SK-N-SH (cell line): ENCODE results near the gene GPR183. TPM values are rescaled to one million over a fixed set of nuclear protein-coding genes. Genes with fewer than 3 reads are reported as not detected.

ENCODE experiments used
- CTCF ChIA-PET: fragments of 300-600, 350-600 bp; formaldehyde crosslinking; extraction: SDS; loops from one replicate; lab custom pipeline; 2021; lab: Yijun Ruan, JAX
- POLR2A ChIA-PET: fragments of 350-600 bp; sonication (Branson Sonifier 250); formaldehyde crosslinking; extraction: SDS; loops from one replicate; lab custom pipeline; 2020; ENCODE audit warnings: antibody characterized with exemption, inconsistent platforms; lab: Yijun Ruan, JAX
- DNase-seq: peaks from one replicate; pipeline ENCODE4 v3.0.0; 2012
- H2AFZ ChIP-seq: fragments of 200-600 bp; sonication (generic); 2 replicates; pipeline ENCODE4 v1.8.1; 2016; ENCODE audit warnings: antibody characterized with exemption, mild to moderate bottlenecking, low read depth
- H3F3A ChIP-seq: fragments of 200-600 bp; sonication (generic); replicated peaks from 2 replicates; pipeline ENCODE3; 2016; ENCODE audit warnings: antibody characterized with exemption, mild to moderate bottlenecking; ENCODE audit not compliant: insufficient read depth
- H3K27ac ChIP-seq, 2 experiments: fragments of 200-500 bp in 1 of 2; fragments of 200-600 bp in 1 of 2; sonication (Bioruptor generic) in 1 of 2; sonication (generic), shearing (Covaris generic) in 1 of 2; 2 replicates each; pipeline versions ENCODE4 v1.5.1 to v1.6.1; 2014 to 2016; ENCODE audit warnings: low read depth in 2 of 2, inconsistent platforms in 1 of 2, low read length in 1 of 2, mild to moderate bottlenecking in 1 of 2, mixed read lengths in 1 of 2
- H3K27me3 ChIP-seq: fragments of 200-600 bp; sonication (generic), shearing (Covaris generic); 2 replicates; pipeline ENCODE4 v1.6.1; 2016; ENCODE audit warnings: mixed run types; ENCODE audit not compliant: insufficient read depth
- H3K36me3 ChIP-seq, 2 experiments: fragments of 200-500 bp in 1 of 2; fragments of 200-600 bp in 1 of 2; sonication (Bioruptor generic) in 1 of 2; sonication (generic) in 1 of 2; replicated peaks in 1 of 2; 2 replicates each; pipeline versions ENCODE3 to v1.5.1; 2014 to 2016; ENCODE audit warnings: low read length in 1 of 2, mild to moderate bottlenecking in 1 of 2; ENCODE audit not compliant: insufficient read depth in 2 of 2, control insufficient read depth in 1 of 2
- H3K4me1 ChIP-seq, 2 experiments: fragments of 200-500 bp in 1 of 2; fragments of 200-600 bp in 1 of 2; sonication (Bioruptor generic) in 1 of 2; sonication (generic), shearing (Covaris generic) in 1 of 2; 2 replicates each; pipeline versions ENCODE4 v1.5.1 to v1.6.1; 2014 to 2016; ENCODE audit warnings: low read depth in 1 of 2, low read length in 1 of 2, mixed run types in 1 of 2; ENCODE audit not compliant: insufficient read depth in 2 of 2, control insufficient read depth in 1 of 2
- H3K4me2 ChIP-seq: fragments of 200-600 bp; sonication (generic), shearing (Covaris generic); 2 replicates; pipeline ENCODE4 v1.6.1; 2017; ENCODE audit warnings: mixed run types
- H3K4me3 ChIP-seq, 2 experiments: fragments of 200-500 bp in 1 of 2; fragments of 200-600 bp in 1 of 2; sonication (Bioruptor generic) in 1 of 2; sonication (generic), shearing (Covaris generic) in 1 of 2; 2 replicates each; pipeline versions ENCODE4 v1.5.1 to v1.8.1; 2014 to 2016; ENCODE audit warnings: low read depth in 2 of 2, inconsistent platforms in 1 of 2, low read length in 1 of 2, mild to moderate bottlenecking in 1 of 2, mixed read lengths in 1 of 2, moderate library complexity in 1 of 2
- H3K79me2 ChIP-seq: fragments of 200-600 bp; sonication (generic); 2 replicates; pipeline ENCODE4 v1.8.1; 2017; ENCODE audit warnings: mild to moderate bottlenecking; ENCODE audit not compliant: insufficient read depth
- H3K9ac ChIP-seq: fragments of 200-600 bp; sonication (generic); 2 replicates; pipeline ENCODE4 v1.6.1; 2017; ENCODE audit warnings: mixed run types
- H3K9me2 ChIP-seq: fragments of 200-600 bp; sonication (generic); 2 replicates; pipeline ENCODE4 v1.6.1; 2017; ENCODE audit warnings: mixed run types
- H3K9me3 ChIP-seq: fragments of 200-600 bp; sonication (generic); 2 replicates; pipeline ENCODE4 v1.6.1; 2017; ENCODE audit warnings: mixed run types, mild to moderate bottlenecking, moderate library complexity
- H4K20me1 ChIP-seq: fragments of 200-600 bp; sonication (generic); 2 replicates; pipeline ENCODE4 v1.6.1; 2017; ENCODE audit warnings: mild to moderate bottlenecking, mixed run types; ENCODE audit not compliant: insufficient read depth
- ELF1 ChIP-seq: IDR thresholded peaks from 2 replicates; pipeline ENCODE4 v1.4.0; 2012
- EZH2phosphoT487 ChIP-seq: fragments of 200-600 bp; sonication (generic); IDR thresholded peaks from 2 replicates; pipeline ENCODE4 v1.6.1; 2017; ENCODE audit warnings: low read depth, mixed run types, mild to moderate bottlenecking, antibody characterized with exemption, moderate library complexity, borderline replicate concordance
- FOSL2 ChIP-seq: IDR thresholded peaks from 2 replicates; pipeline ENCODE4 v1.4.0; 2012; ENCODE audit warnings: low read depth, mild to moderate bottlenecking, moderate library complexity, borderline replicate concordance
- FOXM1 ChIP-seq: IDR thresholded peaks from 2 replicates; pipeline ENCODE4 v1.4.0; 2012; ENCODE audit warnings: low read depth, mild to moderate bottlenecking
- JUND ChIP-seq: IDR thresholded peaks from 2 replicates; pipeline ENCODE4 v1.4.0; 2012
- MXI1 ChIP-seq: IDR thresholded peaks from 2 replicates; pipeline ENCODE4 v1.6.1; 2012; ENCODE audit warnings: mild to moderate bottlenecking, low read depth, low read length, improper control_type of control experiment
- RAD21 ChIP-seq: IDR thresholded peaks from 2 replicates; pipeline ENCODE4 v1.6.1; 2012; ENCODE audit warnings: mild to moderate bottlenecking, low read length
- RFX5 ChIP-seq: IDR thresholded peaks from 2 replicates; pipeline ENCODE4 v1.6.1; 2012; ENCODE audit warnings: mild to moderate bottlenecking, improper control_type of control experiment, low read length
- SIN3A ChIP-seq: IDR thresholded peaks from 2 replicates; pipeline ENCODE4 v1.6.1; 2012; ENCODE audit warnings: low read depth, mild to moderate bottlenecking, low read length, moderate library complexity, borderline replicate concordance
- YY1 ChIP-seq: IDR thresholded peaks from 2 replicates; pipeline ENCODE4 v1.4.0; 2012; ENCODE audit warnings: low read depth, mild to moderate bottlenecking
- WGBS: methylation state at CpG from one replicate; pipeline ENCODE4 v1.1.6; 2017; ENCODE audit warnings: low lambda C conversion rate; 5-methylcytosine and 5-hydroxymethylcytosine counted together
- polyA plus RNA-seq, 3 experiments: library from polyadenylated mRNA; depleted of rRNA; stranded (reverse); fragments of >200 nt; gene quantifications; 2 replicates each; pipeline ENCODE4 v1.2.3, GENCODE V29; 2012
- TF ChIP-seq, protein P1 (sequence below): fragments of 150-350 bp; IDR thresholded peaks from 2 replicates; pipeline ENCODE4 v1.6.1; 2016; ENCODE audit warnings: mild to moderate bottlenecking, low read depth, low read length
- TF ChIP-seq, protein P2 (sequence below): IDR thresholded peaks from 2 replicates; pipeline ENCODE4; 2012
- TF ChIP-seq, protein P3 (sequence below): IDR thresholded peaks from 2 replicates; pipeline ENCODE4 v1.4.0; 2012; ENCODE audit warnings: low read depth, borderline replicate concordance

The GPR183 gene
- polyA plus RNA-seq, 1 of the 3 experiments (the other 2 are of a cell fraction) = 0.07 TPM

DNA sequence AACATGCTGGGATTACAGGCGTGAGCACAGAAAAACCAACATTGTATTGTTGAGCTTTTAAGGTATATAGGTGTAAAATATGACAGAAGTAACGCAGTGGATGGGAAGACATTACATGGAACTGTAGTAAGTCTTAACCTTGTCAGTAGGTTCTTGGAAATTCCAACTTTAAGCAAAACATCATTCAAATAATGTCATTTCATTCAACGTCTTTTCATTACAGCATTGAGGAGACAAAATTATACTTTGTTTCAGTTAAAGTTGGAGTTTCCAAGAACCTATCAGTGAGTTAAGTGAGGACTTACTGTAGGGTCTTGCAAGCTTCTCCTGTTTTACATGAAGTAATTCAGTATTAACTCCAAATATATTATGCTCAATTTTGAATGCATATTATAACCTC is 27.0 kb upstream of the GPR183 start:
- no peaks in the 10 kb centered on the region for H3K79me2 ChIP-seq
- H3K9me2 ChIP-seq = no peaks in the 10 kb centered on the region
- TF ChIP-seq RFX5 (no peak), ELF1 (no peak), JUND (no peak), YY1 (no peak), SIN3A (no peak), FOXM1 (no peak), FOSL2 (no peak), EZH2phosphoT487 (no peak), RAD21 (no peak)
- TF ChIP-seq, protein P1, sequence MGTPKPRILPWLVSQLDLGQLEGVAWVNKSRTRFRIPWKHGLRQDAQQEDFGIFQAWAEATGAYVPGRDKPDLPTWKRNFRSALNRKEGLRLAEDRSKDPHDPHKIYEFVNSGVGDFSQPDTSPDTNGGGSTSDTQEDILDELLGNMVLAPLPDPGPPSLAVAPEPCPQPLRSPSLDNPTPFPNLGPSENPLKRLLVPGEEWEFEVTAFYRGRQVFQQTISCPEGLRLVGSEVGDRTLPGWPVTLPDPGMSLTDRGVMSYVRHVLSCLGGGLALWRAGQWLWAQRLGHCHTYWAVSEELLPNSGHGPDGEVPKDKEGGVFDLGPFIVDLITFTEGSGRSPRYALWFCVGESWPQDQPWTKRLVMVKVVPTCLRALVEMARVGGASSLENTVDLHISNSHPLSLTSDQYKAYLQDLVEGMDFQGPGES = no peak
- TF ChIP-seq, protein P2, sequence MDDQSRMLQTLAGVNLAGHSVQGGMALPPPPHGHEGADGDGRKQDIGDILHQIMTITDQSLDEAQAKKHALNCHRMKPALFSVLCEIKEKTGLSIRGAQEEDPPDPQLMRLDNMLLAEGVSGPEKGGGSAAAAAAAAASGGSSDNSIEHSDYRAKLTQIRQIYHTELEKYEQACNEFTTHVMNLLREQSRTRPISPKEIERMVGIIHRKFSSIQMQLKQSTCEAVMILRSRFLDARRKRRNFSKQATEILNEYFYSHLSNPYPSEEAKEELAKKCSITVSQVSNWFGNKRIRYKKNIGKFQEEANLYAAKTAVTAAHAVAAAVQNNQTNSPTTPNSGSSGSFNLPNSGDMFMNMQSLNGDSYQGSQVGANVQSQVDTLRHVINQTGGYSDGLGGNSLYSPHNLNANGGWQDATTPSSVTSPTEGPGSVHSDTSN = no peak
- TF ChIP-seq, protein P3, sequence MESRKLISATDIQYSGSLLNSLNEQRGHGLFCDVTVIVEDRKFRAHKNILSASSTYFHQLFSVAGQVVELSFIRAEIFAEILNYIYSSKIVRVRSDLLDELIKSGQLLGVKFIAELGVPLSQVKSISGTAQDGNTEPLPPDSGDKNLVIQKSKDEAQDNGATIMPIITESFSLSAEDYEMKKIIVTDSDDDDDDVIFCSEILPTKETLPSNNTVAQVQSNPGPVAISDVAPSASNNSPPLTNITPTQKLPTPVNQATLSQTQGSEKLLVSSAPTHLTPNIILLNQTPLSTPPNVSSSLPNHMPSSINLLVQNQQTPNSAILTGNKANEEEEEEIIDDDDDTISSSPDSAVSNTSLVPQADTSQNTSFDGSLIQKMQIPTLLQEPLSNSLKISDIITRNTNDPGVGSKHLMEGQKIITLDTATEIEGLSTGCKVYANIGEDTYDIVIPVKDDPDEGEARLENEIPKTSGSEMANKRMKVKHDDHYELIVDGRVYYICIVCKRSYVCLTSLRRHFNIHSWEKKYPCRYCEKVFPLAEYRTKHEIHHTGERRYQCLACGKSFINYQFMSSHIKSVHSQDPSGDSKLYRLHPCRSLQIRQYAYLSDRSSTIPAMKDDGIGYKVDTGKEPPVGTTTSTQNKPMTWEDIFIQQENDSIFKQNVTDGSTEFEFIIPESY = no peak
- no peak overlapping the region for H3K4me2 ChIP-seq
- H3K9ac ChIP-seq = no peak overlapping the region
- peaks cover 0 to 10% of the 10 kb centered on the region in 2 experiments; a peak in 2 of 4 replicates for H3K4me1 ChIP-seq
- no peaks in the 10 kb centered on the region for H3F3A ChIP-seq
- no peaks in the 10 kb centered on the region for H3K27me3 ChIP-seq
- no peak overlapping the region for H3K27ac ChIP-seq
- H3K9me3 ChIP-seq = no peaks in the 10 kb centered on the region
- no peak overlapping the region for H3K4me3 ChIP-seq
- WGBS = 89% methylated on average over 3 of the region's 3 CpGs
- DNase-seq = no peak
- peaks cover 0 to 1% of the 10 kb centered on the region in 2 experiments for H3K36me3 ChIP-seq
- H2AFZ ChIP-seq = no peak overlapping the region
- CTCF ChIA-PET = interaction anchor here (0.6 to 1.6 kb wide), 3 partner anchors 65 to 1308 kb away, joined by 3 to 5 read pairs (median 3); no protein-coding TSS in a partner anchor
- POLR2A ChIA-PET = no interaction called here
- H4K20me1 ChIP-seq = no peaks in the 10 kb centered on the region

DNA sequence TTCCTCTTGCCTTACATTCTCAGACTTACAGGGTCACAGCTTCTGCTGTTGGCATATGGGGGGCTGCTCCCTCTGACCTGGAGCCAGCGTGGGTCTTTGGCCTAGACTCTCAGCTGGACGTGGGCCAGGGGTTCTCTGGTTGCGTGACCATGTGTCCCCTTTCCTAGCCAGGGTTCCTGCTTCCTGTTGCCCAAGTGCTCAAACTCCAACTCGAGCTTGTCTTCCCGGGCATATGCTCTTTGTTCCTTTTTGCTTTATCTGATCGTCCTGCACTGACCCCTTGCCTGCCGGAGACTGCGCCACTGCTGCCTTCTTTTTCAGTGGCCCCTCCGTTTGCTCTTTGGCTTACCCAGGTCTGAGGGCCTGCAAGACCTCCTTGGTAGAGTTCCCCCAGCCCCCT is 25.3 kb upstream of the GPR183 start:
- Histone ChIP-seq H3K9me3 (no peaks in the 10 kb centered on the region), H3K27ac (peak overlapping the region in 1 of 2 experiments; percentile 41; a peak in 1 of 4 replicates), H2AFZ (no peak overlapping the region), H3K9me2 (no peaks in the 10 kb centered on the region), H3K4me1 (peaks cover 0 to 10% of the 10 kb centered on the region in 2 experiments; a peak in 2 of 4 replicates), H3F3A (no peaks in the 10 kb centered on the region), H3K79me2 (no peaks in the 10 kb centered on the region), H3K4me2 (no peak overlapping the region), H4K20me1 (no peaks in the 10 kb centered on the region), H3K4me3 (no peak overlapping the region), H3K36me3 (peaks cover 4 to 8% of the 10 kb centered on the region in 2 experiments), H3K9ac (no peak overlapping the region), H3K27me3 (no peaks in the 10 kb centered on the region)
- no peak for TF ChIP-seq MXI1
- no peak for TF ChIP-seq ELF1
- ChIA-PET POLR2A (no interaction called here), CTCF (interaction anchor here (1.6 kb wide), 1 partner anchor 104 kb away, joined by 4 read pairs; no protein-coding TSS in a partner anchor)
- WGBS = 88% methylated on average over 9 of the region's 9 CpGs
- DNase-seq = no peak
